Natural killer cell (primary cell): Measurements from ENCODE around the gene RASGRF2. TPM values are rescaled to one million over a fixed set of nuclear protein-coding genes. Genes with fewer than 3 reads are reported as not detected.
"Not testable (repeated sequence)": the region's sequence is repeated elsewhere in the genome, so short reads cannot be mapped to it uniquely, and the experiment has no call there.

ENCODE experiments used
- ATAC-seq, 3 donors: fragments of 150-1000 bp in 2 of 3; fragments of 200-7000 bp in 1 of 3; cut with Tn5 transposase; 1 replicate in 1 of 3; 2 replicates in 2 of 3; pipeline ENCODE4 v1.10.0; 2021; ENCODE audit warnings: mild to moderate bottlenecking in 2 of 3, moderate library complexity in 2 of 3
- DNase-seq, 2 donors: peaks; one replicate each; pipeline versions ENCODE4 v3.0.0 to v3.0.0-alpha.2; 2013 to 2021; ENCODE audit warnings: mixed read lengths in 1 of 2
- H3K27ac ChIP-seq: one replicate; pipeline ENCODE4 v1.5.1; 2013; ENCODE audit warnings: mild to moderate bottlenecking, low read length
- H3K27me3 ChIP-seq: one replicate; pipeline ENCODE4 v1.6.1; 2013; ENCODE audit warnings: low read length; ENCODE audit not compliant: control insufficient read depth, insufficient read depth
- H3K36me3 ChIP-seq: one replicate; pipeline ENCODE4 v1.6.1; 2013; ENCODE audit warnings: low read length; ENCODE audit not compliant: control insufficient read depth, insufficient read depth
- H3K4me1 ChIP-seq: one replicate; pipeline ENCODE4 v1.6.1; 2013; ENCODE audit warnings: low read length; ENCODE audit not compliant: control insufficient read depth, insufficient read depth
- H3K4me3 ChIP-seq: one replicate; pipeline ENCODE4 v1.5.1; 2013; ENCODE audit warnings: low read length
- H3K9me3 ChIP-seq: one replicate; pipeline ENCODE4 v1.6.1; 2013; ENCODE audit warnings: low read length; ENCODE audit not compliant: control insufficient read depth, insufficient read depth
- H3K27ac Mint-ChIP-seq, 2 donors: one replicate each; pipeline ENCODE4 v1.8.0; 2022; ENCODE audit warnings: mild to moderate bottlenecking in 2 of 2, mixed read lengths in 2 of 2, moderate library complexity in 1 of 2
- H3K27me3 Mint-ChIP-seq, 2 donors: one replicate each; pipeline ENCODE4 v1.8.0; 2022; ENCODE audit warnings: low read depth in 2 of 2, mixed read lengths in 2 of 2
- H3K36me3 Mint-ChIP-seq: one replicate; pipeline ENCODE4 v1.8.0; 2022; ENCODE audit warnings: mixed read lengths
- H3K4me1 Mint-ChIP-seq, 2 donors: one replicate each; pipeline ENCODE4 v1.8.0; 2022; ENCODE audit warnings: mixed read lengths in 2 of 2
- H3K4me3 Mint-ChIP-seq: one replicate; pipeline ENCODE4 v1.8.0; 2022; ENCODE audit warnings: mild to moderate bottlenecking, moderate library complexity, mixed read lengths
- H3K9me3 Mint-ChIP-seq, 2 donors: one replicate each; pipeline ENCODE4 v1.8.0; 2022; ENCODE audit warnings: mixed read lengths in 2 of 2
- WGBS: methylation state at CpG from one replicate; pipeline ENCODE4 v1.1.7; 2013; ENCODE audit warnings: missing lambda C conversion rate; ENCODE audit not compliant: insufficient coverage; 5-methylcytosine and 5-hydroxymethylcytosine counted together
- intact Hi-C: fragments of 100-400 bp; cut with micrococcal nuclease; formaldehyde crosslinking; loops from one replicate; pipeline ENCODE4 v1.14.2; 2022
- total RNA-seq, 4 donors: library from RNA; stranded (reverse); fragments of 120-200 nt in 1 of 4; gene quantifications; one replicate each; pipeline versions ENCODE4 v1.2.3 to v1.2.4, GENCODE V29; 2013 to 2022
- TF ChIP-seq, protein P1 (sequence below): fragments of 200-600 bp; IDR thresholded peaks from one replicate; pipeline ENCODE4 v1.8.0; 2022; ENCODE audit warnings: antibody characterized with exemption

The RASGRF2 gene
- total RNA-seq, 3 donors from 2014 or later (not counting 1 experiment from before 2014, with no cell fraction given) = 5.6 to 10.1 (median 6.1) TPM

DNA sequence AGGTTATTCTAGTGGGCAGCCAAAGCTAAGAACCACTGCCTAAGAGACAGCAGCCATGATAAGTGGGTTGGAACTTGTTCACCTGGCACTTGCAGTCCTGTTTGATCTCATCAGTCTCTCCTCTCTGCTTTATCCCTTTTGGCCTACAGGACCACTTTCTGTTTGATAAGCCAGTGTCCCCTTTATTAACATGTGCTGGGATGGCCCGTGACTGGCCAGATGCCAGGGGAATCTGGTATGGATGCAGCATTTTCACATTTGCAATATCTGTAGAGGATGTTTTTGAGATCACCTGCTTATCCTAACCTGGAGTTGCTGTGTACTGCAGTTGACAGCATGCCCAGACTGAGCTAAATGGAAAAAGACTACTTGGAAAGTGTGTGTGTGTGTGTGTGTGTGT is 296.6 kb downstream of the RASGRF2 start:
- no peaks in the 10 kb centered on the region for H3K27me3 ChIP-seq
- Mint-ChIP-seq H3K36me3 (peaks cover 11% of the 10 kb centered on the region), H3K4me3 (no peak overlapping the region)

DNA sequence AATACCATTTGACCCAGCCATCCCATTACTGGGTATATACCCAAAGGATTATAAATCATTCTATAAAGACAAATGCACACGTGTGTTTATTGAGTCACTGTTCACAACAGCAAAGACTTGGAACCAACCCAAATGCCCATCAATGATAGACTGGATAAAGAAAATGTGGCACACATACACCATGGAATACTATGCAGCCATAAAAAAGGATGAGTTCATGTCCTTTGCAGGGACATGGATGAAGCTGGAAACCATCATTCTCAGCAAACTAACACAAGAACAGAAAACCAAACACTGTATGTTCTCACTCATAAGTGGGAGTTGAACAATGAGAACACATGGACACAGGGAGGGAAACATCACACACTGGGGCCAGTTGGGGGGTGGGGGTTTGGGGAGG is 302.6 kb downstream of the RASGRF2 start:
- ATAC-seq, H3K9me3 ChIP-seq, H3K4me3 ChIP-seq, DNase-seq, H3K4me3 Mint-ChIP-seq, H3K36me3 ChIP-seq, H3K27ac Mint-ChIP-seq, intact Hi-C loops, H3K27me3 Mint-ChIP-seq, H3K27ac ChIP-seq, H3K9me3 Mint-ChIP-seq, H3K4me1 ChIP-seq, H3K27me3 ChIP-seq: not testable (repeated sequence)
- WGBS = 100% methylated on average over 1 of the region's 1 CpG
- H3K4me1 Mint-ChIP-seq = peaks cover 12 to 17% of the 10 kb centered on the region in 2 donors
- peaks cover 11% of the 10 kb centered on the region for H3K36me3 Mint-ChIP-seq

More for the DNA sequence above, 296.6 kb downstream of the RASGRF2 start:
- Histone ChIP-seq H3K4me1 (no peaks in the 10 kb centered on the region), H3K27ac (no peak overlapping the region), H3K36me3 (no peaks in the 10 kb centered on the region), H3K4me3 (no peak overlapping the region), H3K9me3 (no peaks in the 10 kb centered on the region)
- Mint-ChIP-seq H3K4me1 (peaks cover 0 to 10% of the 10 kb centered on the region in 2 donors), H3K9me3 (peaks cover 0 to 6% of the 10 kb centered on the region in 2 donors), H3K27ac (no peak overlapping the region), H3K27me3 (no peaks in the 10 kb centered on the region)
- intact Hi-C loops = no loop called here
- DNase-seq = no peak
- 100% methylated on average over 1 of the region's 1 CpG for WGBS
- no peak for ATAC-seq
- TF ChIP-seq, protein P1, sequence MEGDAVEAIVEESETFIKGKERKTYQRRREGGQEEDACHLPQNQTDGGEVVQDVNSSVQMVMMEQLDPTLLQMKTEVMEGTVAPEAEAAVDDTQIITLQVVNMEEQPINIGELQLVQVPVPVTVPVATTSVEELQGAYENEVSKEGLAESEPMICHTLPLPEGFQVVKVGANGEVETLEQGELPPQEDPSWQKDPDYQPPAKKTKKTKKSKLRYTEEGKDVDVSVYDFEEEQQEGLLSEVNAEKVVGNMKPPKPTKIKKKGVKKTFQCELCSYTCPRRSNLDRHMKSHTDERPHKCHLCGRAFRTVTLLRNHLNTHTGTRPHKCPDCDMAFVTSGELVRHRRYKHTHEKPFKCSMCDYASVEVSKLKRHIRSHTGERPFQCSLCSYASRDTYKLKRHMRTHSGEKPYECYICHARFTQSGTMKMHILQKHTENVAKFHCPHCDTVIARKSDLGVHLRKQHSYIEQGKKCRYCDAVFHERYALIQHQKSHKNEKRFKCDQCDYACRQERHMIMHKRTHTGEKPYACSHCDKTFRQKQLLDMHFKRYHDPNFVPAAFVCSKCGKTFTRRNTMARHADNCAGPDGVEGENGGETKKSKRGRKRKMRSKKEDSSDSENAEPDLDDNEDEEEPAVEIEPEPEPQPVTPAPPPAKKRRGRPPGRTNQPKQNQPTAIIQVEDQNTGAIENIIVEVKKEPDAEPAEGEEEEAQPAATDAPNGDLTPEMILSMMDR = no peak

DNA sequence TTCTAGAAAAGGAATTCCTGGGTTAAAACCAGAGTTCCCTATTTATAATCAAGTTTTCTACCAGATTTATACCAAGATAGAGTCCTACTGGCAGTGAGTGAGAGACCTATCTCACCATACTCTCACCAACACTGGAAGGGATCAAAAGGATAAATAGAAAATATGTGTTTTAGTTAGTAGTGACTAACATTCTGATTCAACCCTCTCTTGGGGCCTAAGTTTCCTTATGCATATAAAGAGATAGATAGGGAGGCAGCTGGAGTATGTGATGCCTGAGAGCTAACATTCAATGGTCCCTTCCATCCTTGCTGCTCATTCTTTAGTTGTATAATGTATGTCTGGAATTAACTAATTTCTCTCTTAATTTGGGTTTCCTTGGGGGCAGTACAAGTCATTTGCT is 304.9 kb downstream of the RASGRF2 start:
- peaks cover 5% of the 10 kb centered on the region for H3K36me3 Mint-ChIP-seq
- intact Hi-C loops = no loop called here
- ATAC-seq = no peak
- no peaks in the 10 kb centered on the region for H3K27me3 Mint-ChIP-seq
- Histone ChIP-seq H3K4me1 (no peaks in the 10 kb centered on the region), H3K36me3 (no peaks in the 10 kb centered on the region), H3K9me3 (no peaks in the 10 kb centered on the region), H3K27ac (no peak overlapping the region), H3K27me3 (no peaks in the 10 kb centered on the region), H3K4me3 (no peak overlapping the region)
- DNase-seq = no peak
- H3K27ac Mint-ChIP-seq = no peak overlapping the region
- no peak overlapping the region for H3K4me3 Mint-ChIP-seq
- peaks cover 0 to 4% of the 10 kb centered on the region in 2 donors for H3K9me3 Mint-ChIP-seq
- TF ChIP-seq, protein P1 = no peak
- H3K4me1 Mint-ChIP-seq = peaks cover 12 to 24% of the 10 kb centered on the region in 2 donors

DNA sequence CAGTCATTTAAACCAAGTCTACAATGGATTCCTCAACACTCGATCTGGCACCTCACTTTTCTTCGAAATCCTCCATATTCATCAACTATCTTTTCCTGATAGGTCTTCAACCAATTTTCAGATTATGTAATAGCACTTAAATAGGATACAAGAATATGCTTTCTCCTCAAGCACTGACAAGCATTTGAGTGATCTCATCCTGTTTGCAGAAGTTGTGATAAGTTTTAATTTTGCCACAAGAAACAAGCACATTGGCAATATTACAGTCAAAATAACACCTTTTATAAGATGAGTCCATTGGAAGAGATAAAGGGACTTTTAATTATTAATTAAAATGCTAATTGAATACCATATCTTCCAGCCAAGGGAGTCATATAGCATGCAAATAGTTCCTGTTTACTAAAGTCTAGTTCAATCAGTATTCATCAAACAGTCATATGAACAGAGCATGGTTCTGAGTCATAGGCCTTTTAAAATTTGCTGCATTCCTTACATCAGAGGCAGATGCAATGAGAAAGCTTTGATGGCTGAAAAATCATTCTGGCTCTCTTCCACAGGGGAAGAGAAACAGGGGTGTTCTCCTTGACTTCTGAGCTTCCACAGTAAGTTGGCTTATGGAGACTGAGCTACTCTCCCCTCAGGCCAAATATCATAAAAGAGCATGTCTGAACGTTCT is 308.5 kb downstream of the RASGRF2 start:
- no peaks in the 10 kb centered on the region for H3K36me3 ChIP-seq
- Mint-ChIP-seq H3K27ac (no peak overlapping the region), H3K4me1 (peaks cover 12 to 27% of the 10 kb centered on the region in 2 donors), H3K9me3 (peaks cover 0 to 5% of the 10 kb centered on the region in 2 donors), H3K4me3 (no peak overlapping the region), H3K27me3 (no peaks in the 10 kb centered on the region), H3K36me3 (peaks cover 14% of the 10 kb centered on the region)
- no peak for ATAC-seq
- no peak for DNase-seq
- no peak overlapping the region for H3K27ac ChIP-seq
- 90% methylated on average over 3 of the region's 3 CpGs for WGBS
- intact Hi-C loops = no loop called here
- H3K4me1 ChIP-seq = no peaks in the 10 kb centered on the region
- H3K4me3 ChIP-seq = no peak overlapping the region
- TF ChIP-seq, protein P1 = no peak
- H3K9me3 ChIP-seq = no peaks in the 10 kb centered on the region
- H3K27me3 ChIP-seq = no peaks in the 10 kb centered on the region
